Mucosa of gallbladder (tissue), 1 donor: ENCODE measurements around the gene MCM8. TPM values are rescaled to one million over a fixed set of nuclear protein-coding genes. Genes with fewer than 3 reads are reported as not detected.
"Not testable (repeated sequence)": the region's sequence is repeated elsewhere in the genome, so short reads cannot be mapped to it uniquely, and the experiment has no call there.

Experiments used
- DNase-seq: peaks from one replicate; pipeline ENCODE4 v3.0.0-alpha.2; 2020; ENCODE audit warnings: low spot score
- total RNA-seq: library from RNA; stranded (reverse); gene quantifications from one replicate; pipeline ENCODE4 v1.2.1, GENCODE V29; 2021
- donor health status: DM: no; HTN: no; CAD: no.

The MCM8 gene
- total RNA-seq, 1 donor from 2014 or later = 4.1 TPM

GRCh38 chr20:6000871-6001270 is 50.4 kb downstream of the MCM8 start:
- DNase-seq = no peak

- DNase-seq = no peak
Measured at GRCh38 chr20:6006603-6006949, 56.1 kb downstream of the MCM8 start.

GRCh38 chr20:6007094-6007528 is 56.7 kb downstream of the MCM8 start:
- DNase-seq = no peak

GRCh38 chr20:6007529-6008103 is 57.2 kb downstream of the MCM8 start:
- no peak for DNase-seq

GRCh38 chr20:6008254-6008653 is 57.8 kb downstream of the MCM8 start:
- peak; percentile 34 for DNase-seq

- no peak for DNase-seq
Measured at GRCh38 chr20:6012179-6012578, 61.7 kb downstream of the MCM8 start.

GRCh38 chr20:6014017-6014416 is 63.6 kb downstream of the MCM8 start:
- no peak for DNase-seq

GRCh38 chr20:6014957-6015356 is 64.5 kb downstream of the MCM8 start:
- no peak for DNase-seq

GRCh38 chr20:6017467-6017866 is 67.0 kb downstream of the MCM8 start:
- DNase-seq = no peak

GRCh38 chr20:6017880-6018279 is 67.4 kb downstream of the MCM8 start:
- DNase-seq = no peak

- DNase-seq = no peak
Measured at GRCh38 chr20:6024768-6025167, 74.3 kb downstream of the MCM8 start.

- DNase-seq = no peak
Measured at GRCh38 chr20:6026051-6026450, 75.6 kb downstream of the MCM8 start.

- DNase-seq = no peak
Measured at GRCh38 chr20:6028818-6029217, 78.4 kb downstream of the MCM8 start.

- DNase-seq = no peak
Measured at GRCh38 chr20:6029538-6029937, 79.1 kb downstream of the MCM8 start.

GRCh38 chr20:6030453-6031080 is 80.1 kb downstream of the MCM8 start:
- DNase-seq = no peak

- DNase-seq = not testable (repeated sequence)
Measured at GRCh38 chr20:6032907-6033306, 82.5 kb downstream of the MCM8 start.

- DNase-seq = no peak
Measured at GRCh38 chr20:6034134-6034969, 83.9 kb downstream of the MCM8 start.

GRCh38 chr20:6036213-6036612 is 85.8 kb downstream of the MCM8 start:
- DNase-seq = no peak

GRCh38 chr20:6037082-6037481 is 86.6 kb downstream of the MCM8 start:
- no peak for DNase-seq

- DNase-seq = no peak
Measured at GRCh38 chr20:6038256-6038655, 87.8 kb downstream of the MCM8 start.

- no peak for DNase-seq
Measured at GRCh38 chr20:6039766-6040165, 89.3 kb downstream of the MCM8 start.

- DNase-seq = no peak
Measured at GRCh38 chr20:6040540-6040939, 90.1 kb downstream of the MCM8 start.
